ENCODE data around the gene ITFG1. TPM values are rescaled to one million over a fixed set of nuclear protein-coding genes. Genes with fewer than 3 reads are reported as not detected.

Gene ITFG1
- total and polyA plus RNA-seq, 9 of the 15 experiments (the other 6 are each of a cell fraction or from before 2014, with no cell fraction given) = 17.1 to 83.5 (median 35.8) TPM

DNA sequence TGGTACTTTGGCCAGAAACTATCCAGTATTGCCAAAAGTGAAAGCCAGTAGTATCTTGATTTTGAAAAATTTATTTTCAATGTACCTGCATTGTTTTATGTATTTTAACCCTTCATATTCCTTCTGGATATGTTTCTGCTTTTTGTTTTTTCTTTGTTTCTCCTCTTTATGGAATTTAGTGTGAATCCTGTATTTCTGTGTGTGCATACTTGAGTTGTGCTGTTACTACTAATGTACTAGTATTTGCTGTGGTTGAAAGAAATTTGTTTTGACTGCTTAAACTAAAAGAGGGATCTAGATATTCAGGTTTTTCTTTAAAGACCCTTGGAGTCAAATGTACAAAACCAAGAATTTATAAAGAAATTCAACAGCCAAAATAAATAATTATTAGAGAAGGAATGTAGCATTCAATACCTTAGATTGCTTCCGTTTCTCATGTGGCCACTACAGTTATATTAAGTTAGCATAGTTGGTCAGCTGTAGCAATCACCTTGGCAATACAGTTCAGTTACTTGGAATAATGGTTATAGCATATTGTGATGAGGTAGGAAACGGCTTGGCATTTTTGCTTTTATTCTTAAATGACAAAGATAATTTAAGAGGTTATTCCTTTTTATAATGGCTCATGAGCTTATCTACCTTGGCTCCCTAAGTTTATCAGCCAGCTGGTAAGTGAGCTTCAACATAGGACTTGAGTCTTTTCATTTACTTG lies 5.2 kb upstream of the ITFG1 start (continued):
- TF ChIP-seq HINFP (tag; conservative IDR thresholded peaks at IDR 0.05; ENCODE audit: low read depth) (no peak), HOXB6 (CRISPR knock-in tag; IDR thresholded peaks at IDR 0.05; ENCODE audit: borderline replicate concordance) (no peak), ZNF280B (CRISPR knock-in tag; IDR thresholded peaks at IDR 0.05) (no peak), SRSF3 (IDR thresholded peaks at IDR 0.05; ENCODE audit: insufficient read depth, low read length) (no peak), SOX6 (IDR thresholded peaks at IDR 0.05) (no peak), MEF2A (IDR thresholded peaks at IDR 0.05; ENCODE audit: control insufficient read depth, low read depth, low read length) (no peak), ZNF639 (CRISPR knock-in tag; conservative IDR thresholded peaks at IDR 0.05 in 1 of 2, IDR thresholded peaks at IDR 0.05 in 1 of 2) (no peak), SETDB1 (IDR thresholded peaks at IDR 0.05; ENCODE audit: low read length) (no peak), KAT7 (CRISPR knock-in tag; IDR thresholded peaks at IDR 0.05; ENCODE audit: borderline replicate concordance) (no peak), TBP (optimal IDR thresholded peaks at IDR 0.05; ENCODE audit: low read depth, low read length) (no peak), PTBP1 (IDR thresholded peaks at IDR 0.05; ENCODE audit: low read depth, low read length) (no peak), ZNF24 (IDR thresholded peaks at IDR 0.05) (no peak), SMARCA5 (IDR thresholded peaks at IDR 0.05) (no peak)
- TF ChIP-seq, protein P1, sequence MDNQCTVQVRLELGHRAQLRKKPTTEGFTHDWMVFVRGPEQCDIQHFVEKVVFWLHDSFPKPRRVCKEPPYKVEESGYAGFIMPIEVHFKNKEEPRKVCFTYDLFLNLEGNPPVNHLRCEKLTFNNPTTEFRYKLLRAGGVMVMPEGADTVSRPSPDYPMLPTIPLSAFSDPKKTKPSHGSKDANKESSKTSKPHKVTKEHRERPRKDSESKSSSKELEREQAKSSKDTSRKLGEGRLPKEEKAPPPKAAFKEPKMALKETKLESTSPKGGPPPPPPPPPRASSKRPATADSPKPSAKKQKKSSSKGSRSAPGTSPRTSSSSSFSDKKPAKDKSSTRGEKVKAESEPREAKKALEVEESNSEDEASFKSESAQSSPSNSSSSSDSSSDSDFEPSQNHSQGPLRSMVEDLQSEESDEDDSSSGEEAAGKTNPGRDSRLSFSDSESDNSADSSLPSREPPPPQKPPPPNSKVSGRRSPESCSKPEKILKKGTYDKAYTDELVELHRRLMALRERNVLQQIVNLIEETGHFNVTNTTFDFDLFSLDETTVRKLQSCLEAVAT (IDR thresholded peaks at IDR 0.05) = peak; percentile 66 to 67; a peak in 2 of 4 replicates
- TF ChIP-seq, protein P2, sequence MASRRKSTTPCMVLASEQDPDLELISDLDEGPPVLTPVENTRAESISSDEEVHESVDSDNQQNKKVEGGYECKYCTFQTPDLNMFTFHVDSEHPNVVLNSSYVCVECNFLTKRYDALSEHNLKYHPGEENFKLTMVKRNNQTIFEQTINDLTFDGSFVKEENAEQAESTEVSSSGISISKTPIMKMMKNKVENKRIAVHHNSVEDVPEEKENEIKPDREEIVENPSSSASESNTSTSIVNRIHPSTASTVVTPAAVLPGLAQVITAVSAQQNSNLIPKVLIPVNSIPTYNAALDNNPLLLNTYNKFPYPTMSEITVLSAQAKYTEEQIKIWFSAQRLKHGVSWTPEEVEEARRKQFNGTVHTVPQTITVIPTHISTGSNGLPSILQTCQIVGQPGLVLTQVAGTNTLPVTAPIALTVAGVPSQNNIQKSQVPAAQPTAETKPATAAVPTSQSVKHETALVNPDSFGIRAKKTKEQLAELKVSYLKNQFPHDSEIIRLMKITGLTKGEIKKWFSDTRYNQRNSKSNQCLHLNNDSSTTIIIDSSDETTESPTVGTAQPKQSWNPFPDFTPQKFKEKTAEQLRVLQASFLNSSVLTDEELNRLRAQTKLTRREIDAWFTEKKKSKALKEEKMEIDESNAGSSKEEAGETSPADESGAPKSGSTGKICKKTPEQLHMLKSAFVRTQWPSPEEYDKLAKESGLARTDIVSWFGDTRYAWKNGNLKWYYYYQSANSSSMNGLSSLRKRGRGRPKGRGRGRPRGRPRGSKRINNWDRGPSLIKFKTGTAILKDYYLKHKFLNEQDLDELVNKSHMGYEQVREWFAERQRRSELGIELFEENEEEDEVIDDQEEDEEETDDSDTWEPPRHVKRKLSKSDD (conservative IDR thresholded peaks at IDR 0.05; ENCODE audit: low read length) = no peak
- TF ChIP-seq, protein P3, sequence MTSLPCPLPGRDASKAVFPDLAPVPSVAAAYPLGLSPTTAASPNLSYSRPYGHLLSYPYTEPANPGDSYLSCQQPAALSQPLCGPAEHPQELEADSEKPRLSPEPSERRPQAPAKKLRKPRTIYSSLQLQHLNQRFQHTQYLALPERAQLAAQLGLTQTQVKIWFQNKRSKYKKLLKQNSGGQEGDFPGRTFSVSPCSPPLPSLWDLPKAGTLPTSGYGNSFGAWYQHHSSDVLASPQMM (CRISPR knock-in tag; IDR thresholded peaks at IDR 0.05) = no peak
- TF ChIP-seq, protein P4, sequence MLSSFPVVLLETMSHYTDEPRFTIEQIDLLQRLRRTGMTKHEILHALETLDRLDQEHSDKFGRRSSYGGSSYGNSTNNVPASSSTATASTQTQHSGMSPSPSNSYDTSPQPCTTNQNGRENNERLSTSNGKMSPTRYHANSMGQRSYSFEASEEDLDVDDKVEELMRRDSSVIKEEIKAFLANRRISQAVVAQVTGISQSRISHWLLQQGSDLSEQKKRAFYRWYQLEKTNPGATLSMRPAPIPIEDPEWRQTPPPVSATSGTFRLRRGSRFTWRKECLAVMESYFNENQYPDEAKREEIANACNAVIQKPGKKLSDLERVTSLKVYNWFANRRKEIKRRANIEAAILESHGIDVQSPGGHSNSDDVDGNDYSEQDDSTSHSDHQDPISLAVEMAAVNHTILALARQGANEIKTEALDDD (IDR thresholded peaks at IDR 0.05) = peak; percentile 76
